T-helper 2 cell treated with Interferon-gamma antibody and Interleukin-4, amounts not matched to agents 100 ng/mL and 5 ng/mL, for 36 hours (primary cell): ENCODE results near the gene IRX3. TPM values are rescaled to one million over a fixed set of nuclear protein-coding genes. Genes with fewer than 3 reads are reported as not detected.

ENCODE experiments used
- intact Hi-C: fragments of 100-400 bp; cut with micrococcal nuclease; formaldehyde crosslinking; loops from one replicate; pipeline ENCODE4 v1.15.1; 2023
- total RNA-seq: library from RNA; stranded (reverse); gene quantifications from 2 replicates; pipeline ENCODE4 v1.2.3, GENCODE V29; 2022

IRX3 gene
- total RNA-seq, 1 donor from 2014 or later = 0.66 TPM

GRCh38 chr16:54236773-54237172 is 49.8 kb downstream of the IRX3 start:
- intact Hi-C loops = no loop called here

GRCh38 chr16:54233615-54234014 is 53.0 kb downstream of the IRX3 start:
- intact Hi-C loops = no loop called here
